Mucosa of gallbladder (tissue), 1 donor: ENCODE data around the gene MRPL49. TPM values are rescaled to one million over a fixed set of nuclear protein-coding genes. Genes with fewer than 3 reads are reported as not detected.
"Not testable (repeated sequence)": the region's sequence is repeated elsewhere in the genome, so short reads cannot be mapped to it uniquely, and the experiment has no call there.

Experiments
- DNase-seq: peaks from one replicate; pipeline ENCODE4 v3.0.0-alpha.2; 2020; ENCODE audit warnings: low spot score
- total RNA-seq: library from RNA; stranded (reverse); gene quantifications from one replicate; pipeline ENCODE4 v1.2.1, GENCODE V29; 2021
- donor health status: DM: no; HTN: no; CAD: no.

The MRPL49 gene
- total RNA-seq, 1 donor from 2014 or later = 46.5 TPM

DNA sequence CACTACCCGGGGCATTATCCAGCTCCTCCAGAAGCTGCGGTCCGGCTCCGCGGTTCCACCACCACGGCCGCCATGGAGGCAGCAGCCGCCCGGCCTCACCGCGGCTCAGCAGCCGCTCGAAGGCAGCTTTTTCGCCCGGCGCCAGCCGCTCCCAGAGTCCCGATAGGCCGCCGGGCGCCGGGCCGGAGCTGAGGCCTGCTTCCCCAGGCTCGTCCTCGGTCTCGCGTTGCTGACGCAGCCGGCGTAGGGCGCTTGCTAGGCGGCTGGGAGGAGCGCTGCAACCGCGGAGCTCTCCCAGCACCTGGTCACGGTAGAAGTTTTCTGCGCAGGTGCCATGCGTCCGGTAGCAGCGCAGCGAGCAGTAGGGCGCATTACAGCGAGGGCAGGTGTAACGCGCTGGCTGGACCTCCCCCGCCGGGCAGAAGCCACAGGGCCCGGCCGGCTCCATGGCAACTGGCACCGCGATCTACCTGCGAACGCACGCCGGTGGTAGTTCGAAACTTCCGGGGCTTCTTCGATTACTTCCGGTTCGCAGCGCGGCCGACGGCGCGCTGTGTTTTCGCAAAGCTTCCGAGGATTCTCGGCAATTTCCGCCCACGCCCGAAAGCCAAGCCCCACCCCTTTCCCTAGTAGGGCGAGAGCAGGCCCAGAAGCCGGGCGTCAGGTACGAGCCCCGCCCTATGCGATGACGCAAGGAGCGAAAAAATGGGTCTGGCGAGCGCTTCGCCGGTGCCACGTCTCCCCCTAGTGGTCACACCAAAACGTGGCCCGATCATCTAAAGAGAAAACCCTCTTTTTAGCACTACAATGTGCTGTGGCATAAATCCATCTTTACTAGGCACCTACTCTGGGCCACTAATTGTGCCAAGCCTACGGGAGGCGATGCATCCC lies 4.7 kb upstream of the MRPL49 start, which contains the start of gene ZNHIT2:
Gene ZNHIT2 (minus strand): TSS at position 496 of the 891 bp plus-strand sequence. CDS start 48 bp downstream, at position 448.
- DNase-seq = peak; percentile 100

DNA sequence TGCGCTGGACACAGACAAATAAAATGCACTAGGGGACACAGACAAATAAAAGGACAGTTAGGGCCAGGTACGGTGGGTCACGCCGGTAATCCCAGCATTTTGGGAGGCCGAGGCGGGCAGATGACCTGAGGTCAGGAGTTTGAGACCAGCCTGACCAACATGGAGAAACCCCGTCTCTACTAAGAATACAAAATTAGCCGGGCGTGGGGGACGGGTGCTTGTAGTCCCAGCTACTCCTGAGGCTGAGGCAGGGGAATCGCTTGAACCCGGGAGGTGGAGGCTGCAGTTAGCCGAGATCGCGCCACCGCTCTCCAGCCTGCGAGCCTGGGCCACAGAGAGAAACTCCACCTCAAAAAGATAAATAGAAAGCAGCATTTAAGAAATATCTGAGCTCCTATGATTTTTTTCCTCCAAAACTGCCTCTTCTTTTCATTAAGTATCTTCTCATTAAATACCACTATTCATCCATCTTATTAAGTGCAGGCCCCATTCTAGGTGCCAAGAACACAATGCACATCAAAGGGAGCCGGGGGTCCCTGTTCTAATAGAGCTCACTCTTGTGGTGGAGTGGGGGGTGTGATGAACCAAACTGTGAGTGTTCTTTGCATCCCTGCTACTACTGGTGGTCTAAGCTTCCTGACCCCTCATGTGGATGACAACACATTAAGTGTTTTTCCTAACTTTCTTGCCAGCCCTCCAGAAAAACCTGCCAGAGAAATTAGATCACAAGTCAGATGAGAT lies 3.9 kb upstream of the MRPL49 start:
- DNase-seq = no peak

DNA sequence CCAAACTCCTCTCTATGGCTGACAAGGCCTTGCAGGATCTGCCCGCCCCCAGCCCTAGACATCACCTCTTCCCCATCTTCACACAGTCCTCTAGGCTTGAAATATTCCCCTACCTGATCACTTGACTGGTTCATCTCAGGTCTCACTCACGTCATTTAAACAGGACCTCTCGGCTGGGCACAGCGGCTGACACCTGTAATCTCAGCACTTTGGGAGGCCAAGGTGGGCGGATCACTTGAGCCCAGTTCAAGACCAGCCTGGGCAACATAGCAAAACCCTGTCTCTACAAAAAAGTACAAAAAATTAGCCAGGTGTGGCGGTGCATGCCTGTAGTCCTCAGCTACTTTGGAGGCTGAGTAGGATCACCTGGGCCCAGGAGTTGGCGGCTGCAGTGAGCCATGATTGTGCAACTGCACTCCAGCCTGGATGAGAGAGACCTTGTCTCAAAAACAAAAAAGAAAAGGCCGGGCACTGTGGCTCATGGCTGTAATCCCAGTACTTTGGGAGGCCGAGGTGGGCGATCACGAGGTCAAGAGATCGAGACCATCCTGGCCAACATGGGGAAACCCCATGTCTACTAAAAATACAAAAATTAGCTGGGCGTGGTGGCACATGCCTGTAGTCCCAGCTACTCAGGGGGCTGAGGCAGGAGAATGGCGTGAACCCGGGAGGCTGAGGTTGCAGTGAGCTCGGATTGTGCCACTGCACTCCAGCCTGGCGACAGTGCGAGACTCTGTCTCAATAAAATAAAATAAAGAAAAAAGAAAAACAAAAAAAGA lies 3.0 kb upstream of the MRPL49 start:
- DNase-seq = not testable (repeated sequence)

DNA sequence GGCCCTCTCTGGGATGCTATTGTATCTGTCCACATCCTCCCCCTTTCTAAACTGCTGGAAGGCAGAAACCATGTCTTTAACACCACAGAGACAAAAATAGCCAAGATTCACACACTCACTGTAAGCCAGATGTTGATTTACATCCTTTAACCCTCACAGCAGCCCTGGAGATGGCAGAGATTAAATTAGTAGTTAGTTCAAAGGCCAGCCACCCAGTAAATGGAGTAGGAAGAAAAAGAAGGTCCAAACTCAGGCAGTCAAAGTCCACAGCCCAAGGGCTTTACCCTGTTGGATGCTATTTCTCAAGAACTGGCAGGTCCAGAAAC lies 2.5 kb upstream of the MRPL49 start:
- no peak for DNase-seq

DNA sequence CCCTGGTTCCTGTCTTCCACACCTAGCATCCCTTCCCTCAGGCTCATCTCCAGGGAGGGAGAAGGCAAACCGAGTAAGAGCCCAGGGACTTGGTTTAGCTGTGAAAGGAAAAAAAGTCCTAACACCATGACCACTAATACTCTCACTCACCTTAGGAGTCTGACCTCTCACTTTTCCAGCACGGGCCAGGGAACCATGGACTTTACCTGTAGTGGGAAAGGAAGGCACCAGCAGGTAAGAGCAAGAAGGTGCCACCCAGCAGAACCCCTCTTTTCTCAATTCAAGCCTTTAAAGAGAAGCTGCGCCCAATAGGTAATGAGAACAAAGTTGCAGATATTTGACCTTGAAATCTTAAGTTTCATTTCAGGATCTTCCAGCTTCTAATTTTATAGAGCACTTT lies 1.3 kb upstream of the MRPL49 start:
- no peak for DNase-seq

DNA sequence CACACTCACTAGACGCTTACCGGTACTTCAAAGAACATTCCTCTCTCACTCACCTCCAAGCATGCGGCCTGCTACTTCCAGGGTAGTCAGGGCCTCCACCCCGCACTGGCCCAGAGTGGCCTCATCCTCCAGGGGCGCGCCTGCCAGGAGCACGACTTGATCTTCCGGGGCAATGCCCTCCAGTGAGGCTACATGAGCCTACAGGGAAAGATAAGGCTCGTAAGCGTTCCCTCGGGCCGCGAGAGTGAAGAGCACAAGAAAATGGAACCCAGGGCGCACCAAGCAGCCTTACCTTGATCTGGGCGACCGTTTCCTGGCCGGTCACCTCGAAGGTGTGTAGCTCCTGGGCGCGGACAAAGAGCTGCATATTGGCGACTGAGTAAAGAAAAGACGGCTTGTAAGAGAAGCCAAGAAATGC lies 665 bp upstream of the MRPL49 start:
- no peak for DNase-seq

DNA sequence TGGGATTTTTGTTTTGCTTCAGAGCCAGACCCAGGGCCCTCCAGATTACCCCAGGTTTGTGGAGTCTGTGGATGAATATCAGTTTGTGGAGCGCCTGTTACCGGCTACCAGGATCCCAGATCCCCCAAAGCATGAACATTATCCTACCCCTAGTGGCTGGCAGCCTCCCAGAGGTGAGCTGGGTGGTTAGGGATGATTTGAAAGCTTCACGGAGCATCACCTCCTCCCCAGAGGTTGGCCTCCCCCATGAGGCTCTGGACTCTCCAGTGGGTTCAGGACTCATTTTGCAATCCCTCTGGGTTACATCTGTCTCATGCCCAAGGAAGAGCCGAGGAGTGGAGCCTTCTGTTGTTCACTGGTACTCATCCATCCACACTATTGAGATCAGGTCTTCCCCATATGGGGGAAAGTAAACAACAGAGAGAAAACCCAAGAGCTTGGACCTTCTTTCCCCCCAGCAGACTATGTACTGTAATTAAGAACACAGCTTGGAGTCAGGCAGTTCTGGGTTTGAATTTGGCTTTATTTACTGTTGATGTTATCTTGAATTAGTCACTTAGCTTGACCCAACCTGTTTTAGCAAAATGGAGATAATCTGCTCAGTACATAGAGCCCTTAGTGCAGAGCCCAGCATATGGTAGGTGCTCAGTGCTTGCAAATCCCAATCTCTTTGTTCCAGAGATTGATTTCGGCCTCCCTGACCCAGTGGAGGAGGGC lies 2.5 kb downstream of the MRPL49 start:
- DNase-seq = no peak

DNA sequence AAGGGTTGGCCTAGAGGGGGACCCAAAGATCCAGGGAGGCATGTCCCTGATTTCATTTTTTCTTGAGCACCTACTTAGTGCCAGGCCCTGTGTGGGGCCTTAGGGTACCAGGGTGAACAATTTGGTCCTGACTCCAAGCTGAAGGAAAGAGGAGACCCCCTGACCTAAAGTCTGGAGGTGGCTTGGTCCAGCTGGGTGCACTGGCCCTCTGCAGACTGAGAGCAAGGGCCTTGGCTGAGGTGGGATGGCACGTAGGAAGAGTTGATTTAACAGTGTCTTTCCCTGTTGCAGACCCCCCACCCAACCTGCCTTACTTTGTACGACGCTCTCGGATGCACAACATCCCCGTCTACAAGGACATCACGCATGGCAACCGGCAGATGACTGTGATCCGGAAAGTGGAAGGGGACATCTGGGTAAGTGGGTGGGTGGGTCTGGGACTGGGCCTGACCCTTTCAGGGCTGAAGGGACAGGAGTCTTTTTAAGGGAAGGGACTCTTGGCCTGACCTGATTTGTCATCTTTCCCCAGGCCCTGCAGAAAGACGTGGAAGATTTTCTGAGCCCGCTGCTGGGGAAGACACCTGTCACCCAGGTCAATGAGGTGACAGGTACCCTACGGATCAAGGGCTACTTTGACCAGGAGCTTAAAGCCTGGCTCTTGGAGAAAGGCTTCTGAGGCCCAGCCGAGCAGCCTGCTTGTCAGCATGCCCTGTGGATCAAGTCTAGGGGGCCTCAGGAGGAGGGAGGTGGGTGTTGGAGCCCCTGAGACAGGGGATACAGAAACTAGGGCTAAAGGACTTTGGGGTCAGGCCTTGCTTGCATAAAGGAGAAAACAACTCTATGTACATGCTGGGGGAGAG lies 3.3 kb downstream of the MRPL49 start:
- DNase-seq = no peak

DNA sequence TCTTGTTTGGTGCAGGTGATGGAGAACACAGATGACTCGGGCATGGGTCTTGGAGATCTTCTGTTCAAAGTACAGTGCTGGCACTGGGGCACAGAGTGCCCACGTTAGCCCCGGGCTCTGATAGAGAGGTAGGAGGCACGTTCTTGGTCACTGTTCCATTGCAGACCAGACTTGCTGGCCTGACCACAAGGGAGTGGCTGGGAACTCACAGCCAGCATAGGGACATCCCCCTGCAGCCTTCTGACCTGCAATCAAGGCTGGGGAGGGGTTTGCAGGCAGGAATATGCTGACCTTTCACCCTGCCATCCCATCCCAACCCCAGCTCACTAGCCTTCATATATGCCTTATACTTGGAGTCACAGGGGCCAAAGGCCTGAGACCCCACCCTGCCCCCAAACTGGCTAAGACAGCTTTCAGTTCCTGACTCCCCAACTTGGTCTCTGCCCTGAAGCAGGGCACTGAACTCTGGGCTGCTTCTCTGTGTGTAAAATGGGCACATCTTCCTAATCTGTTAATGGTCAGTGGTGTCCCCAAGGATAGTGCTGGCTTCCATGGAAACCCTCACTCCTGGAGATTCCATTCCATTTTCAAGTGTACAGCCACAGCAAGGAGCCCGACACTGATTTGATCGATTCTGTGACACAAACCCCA lies 4.6 kb downstream of the MRPL49 start:
- DNase-seq = no peak

DNA sequence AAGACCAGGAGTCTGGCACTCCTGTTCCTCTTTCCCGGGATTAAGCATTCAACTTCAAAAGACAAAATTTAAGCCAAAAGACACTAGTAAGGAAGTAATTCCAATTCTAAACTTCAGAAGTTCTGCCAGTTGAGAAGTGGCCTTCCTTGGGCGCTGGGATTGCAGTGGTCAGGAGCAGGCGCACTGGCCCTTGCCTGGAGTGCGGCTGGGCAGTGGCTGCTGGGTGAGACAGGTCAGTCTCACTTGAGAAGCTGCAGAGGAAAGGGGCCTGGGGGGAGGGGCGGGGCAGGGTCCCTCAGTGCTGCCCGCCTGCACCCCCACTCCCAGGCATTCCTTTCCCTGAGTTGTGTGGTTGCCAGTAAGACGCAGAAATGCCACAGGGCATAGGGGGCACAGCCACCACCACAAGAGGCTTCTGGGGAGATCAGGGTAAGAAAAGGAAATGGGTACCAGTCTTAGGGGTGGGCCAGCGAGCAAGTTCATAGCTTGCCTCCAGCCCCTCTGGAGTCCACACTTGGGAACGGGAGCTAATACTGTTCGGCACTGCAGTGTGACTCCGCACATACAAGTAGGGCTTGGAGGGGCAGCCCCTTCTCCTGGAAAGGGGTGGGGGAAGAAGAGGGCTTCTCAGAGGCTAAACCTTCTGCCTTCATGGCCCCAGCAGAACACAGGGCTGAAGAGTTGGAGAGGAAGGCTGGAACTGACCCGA lies 5.5 kb downstream of the MRPL49 start:
- DNase-seq = no peak

DNA sequence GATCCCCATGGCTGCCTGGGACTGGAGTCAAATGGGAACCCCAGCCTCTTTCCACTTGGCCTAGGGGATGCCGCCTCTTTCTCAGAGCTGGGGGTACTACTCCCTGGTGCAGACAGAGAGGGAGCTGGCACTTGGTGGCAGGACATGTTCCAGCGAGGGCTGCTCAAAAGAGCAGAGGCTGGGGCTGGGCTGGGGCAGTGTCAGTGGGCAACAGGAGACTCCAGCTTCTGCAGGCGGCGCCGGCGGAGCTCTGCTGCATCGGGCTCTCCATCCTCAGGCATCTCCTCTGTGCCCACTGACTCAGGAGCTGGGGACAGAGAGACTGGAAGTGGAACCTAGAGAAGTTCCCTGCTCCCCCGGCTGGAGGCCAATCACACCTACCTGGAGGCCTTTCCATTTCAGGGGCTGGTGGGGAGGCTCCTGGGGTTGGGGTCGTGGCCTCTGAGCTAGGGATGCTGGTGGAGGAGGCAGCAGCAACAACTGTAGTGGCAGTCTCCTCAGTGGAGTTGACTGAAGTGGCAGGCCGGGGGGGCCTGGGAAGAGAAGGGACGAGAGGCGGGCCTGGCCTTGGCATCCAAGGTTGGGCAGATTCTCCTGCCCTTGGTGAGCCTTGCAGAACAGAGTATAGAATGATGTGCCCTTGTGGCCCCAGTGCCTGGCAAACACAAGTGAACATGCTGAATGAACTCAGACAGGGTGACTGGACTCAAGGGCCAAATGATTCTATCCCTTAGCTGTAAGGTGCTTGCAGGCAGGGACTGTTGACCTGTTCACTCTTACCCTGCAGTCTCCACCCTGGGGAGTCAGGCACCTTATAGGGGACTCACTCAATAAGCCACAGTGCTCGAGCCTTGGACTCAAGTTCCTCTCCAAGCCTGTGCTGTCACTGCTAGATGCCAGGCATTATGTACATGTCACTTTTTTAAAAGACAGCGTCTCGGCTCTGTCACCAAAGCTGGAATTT lies 6.3 kb downstream of the MRPL49 start:
- DNase-seq = no peak

DNA sequence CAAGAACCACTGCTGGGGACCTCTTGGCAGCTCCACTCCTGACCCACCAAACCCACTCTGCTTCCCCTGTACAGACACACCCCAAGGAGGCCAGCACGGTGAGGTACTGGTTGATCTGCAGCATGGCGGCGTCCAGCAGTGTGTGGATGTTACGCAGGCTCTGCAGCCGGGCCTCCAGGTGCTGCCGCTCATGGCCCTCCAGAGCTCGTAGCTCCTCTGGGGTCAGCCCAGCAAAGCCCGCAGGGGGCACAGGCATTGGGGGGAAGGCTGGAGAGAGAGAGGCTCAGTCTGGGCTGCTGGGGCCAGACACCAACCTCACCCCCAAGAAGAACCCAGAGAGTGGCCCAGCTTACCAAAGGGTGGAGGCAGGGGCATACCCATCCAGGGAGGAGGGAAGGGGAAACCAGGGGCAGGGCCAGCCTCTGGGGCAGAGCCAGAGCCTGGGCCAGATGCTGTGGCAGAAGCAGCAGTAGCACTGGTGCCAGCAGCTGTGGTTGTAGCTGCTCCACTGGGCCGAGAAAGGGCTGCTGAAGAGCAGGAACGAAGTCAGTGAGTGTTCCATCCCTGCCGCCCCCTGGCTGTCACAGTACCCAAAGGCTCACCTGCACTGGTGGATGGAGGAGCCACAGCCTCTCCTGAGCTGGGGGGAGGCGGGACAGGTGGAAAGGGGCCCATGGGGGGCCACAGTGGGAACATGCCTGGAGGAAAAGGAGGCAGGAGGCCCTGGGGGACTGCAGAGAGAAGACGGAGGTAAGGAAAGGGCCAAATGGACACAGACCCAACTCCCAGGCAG lies 7.7 kb downstream of the MRPL49 start:
- no peak for DNase-seq

DNA sequence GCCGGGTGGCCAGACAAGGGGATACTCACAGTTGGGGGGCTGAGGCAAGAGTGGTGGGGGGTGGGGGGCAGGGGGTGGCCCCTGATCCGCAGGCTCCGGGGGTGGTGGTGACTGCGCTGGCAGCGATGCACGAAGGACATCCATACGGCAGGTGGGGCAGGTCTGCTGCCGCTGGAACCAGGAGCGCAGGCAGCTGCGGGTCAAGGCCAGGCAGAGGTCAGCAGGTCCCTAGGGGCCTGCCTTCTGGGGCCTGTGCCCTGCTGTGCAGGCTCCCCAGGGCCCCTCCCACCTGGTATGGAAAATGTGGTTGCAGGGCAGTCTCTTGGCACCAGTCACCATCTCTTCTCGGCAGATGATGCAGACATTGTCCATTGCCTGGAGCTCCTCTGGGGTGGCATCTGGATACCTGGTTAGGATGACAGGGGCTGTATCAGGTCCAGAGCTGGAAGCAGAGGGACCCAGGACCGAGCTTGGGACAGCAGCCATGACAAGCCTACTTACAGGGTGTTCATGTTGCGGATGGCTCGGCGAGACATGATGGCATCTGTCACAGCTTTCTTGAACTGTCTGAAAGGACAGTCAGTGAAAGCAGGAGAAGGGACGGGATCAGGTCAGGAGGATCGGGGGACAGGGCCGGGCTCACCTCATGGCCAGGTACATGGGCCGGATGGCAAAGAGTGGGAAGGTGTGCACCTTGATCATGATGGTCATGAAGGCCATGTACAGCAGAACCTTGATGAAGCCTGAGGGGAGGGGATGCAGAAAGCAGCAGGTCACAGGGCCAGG lies 8.7 kb downstream of the MRPL49 start:
- no peak for DNase-seq

DNA sequence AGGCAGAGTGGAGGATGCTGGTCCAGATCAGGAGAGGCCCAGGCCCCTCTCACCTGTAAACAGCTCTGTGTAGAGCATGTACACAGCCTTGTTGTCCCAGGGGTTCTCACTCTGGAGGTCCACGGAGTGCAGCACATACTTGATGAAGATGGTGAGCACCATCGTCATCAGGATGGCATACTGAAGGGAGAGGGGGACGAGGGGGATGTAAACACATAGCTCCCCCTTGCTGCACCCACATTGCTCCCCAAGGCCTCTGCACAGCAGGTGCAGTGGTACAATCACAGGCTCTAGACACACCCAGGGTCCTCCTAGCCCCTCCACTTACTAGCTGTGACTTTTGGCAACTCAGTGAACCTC lies 9.3 kb downstream of the MRPL49 start:
- no peak for DNase-seq

DNA sequence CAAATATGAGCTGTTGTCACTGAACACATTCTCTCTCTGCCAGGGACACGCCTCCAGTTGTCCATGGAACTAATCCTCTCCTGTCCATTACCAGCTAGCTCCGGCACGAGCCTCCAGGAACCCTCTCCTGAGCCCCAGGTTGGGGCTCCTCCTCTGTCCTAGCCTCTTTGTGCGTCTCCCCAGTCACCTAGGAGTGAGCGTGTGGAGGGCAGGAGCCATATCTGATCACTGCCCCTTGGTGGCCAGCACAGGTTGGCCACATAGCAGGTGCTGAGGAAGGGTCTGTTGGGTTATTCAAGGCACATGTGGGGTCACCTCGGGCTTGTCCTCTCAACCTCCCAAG lies 9.7 kb downstream of the MRPL49 start:
- no peak for DNase-seq

DNA sequence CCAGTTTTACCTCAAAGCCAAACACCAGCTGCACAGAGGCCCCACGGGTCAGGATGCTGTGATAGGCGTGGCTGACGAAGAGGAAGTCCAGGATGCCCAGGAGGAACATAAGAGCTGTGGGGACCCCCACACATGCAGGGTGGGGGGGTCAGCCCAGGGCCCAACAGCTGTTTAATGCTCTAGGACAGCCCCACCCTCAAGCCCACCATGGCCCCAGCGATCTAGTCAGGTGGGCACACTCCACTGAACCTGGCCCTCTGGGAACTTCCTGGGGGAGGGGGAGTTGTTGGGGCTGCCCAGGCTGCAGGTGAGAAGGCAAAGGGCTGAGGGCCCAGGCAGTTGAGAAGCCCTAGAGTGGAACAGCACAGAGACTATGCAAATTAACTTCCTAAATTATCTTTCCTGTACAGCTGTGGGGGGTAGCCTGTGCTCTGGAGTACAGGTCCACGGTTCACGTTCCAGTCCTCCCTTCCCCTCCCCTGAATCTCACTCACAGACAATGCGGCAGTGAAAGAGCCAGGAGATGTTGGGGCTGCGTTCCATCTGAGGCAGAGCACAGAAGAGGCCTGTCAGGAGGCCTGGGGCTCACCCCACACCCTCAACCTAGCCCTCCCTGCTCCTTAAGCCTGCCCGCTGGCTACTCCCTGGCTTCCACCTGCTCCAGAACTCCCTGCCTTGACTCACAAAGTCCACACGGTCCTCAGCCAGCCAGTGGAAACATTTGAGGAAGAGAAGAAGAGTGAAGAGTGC lies 10.3 kb downstream of the MRPL49 start:
- DNase-seq = no peak
